Neutrophil (primary cell): ENCODE measurements around the gene GPR180.

Source experiments
- H3K27ac ChIP-seq: fragments of 200-600 bp; sonication (generic); 2 replicates; pipeline ENCODE4 v1.5.1; 2016; ENCODE audit warnings: mild to moderate bottlenecking, moderate library complexity
- H3K27me3 ChIP-seq: fragments of 200-600 bp; sonication (generic); 2 replicates; pipeline ENCODE4 v1.6.0; 2016; ENCODE audit warnings: mild to moderate bottlenecking
- H3K36me3 ChIP-seq: fragments of 200-600 bp; sonication (generic); 2 replicates; pipeline ENCODE4 v1.5.1; 2017
- H3K4me1 ChIP-seq, 2 experiments: fragments of 200-600 bp in 1 of 2; sonication (generic) in 1 of 2; 1 replicate in 1 of 2; 2 replicates in 1 of 2; pipeline versions ENCODE4 v1.5.1 to v1.6.1; 2013 to 2016; ENCODE audit warnings: low read depth in 1 of 2, low read length in 1 of 2, mild to moderate bottlenecking in 1 of 2, moderate library complexity in 1 of 2; ENCODE audit not compliant: control insufficient read depth in 1 of 2, insufficient read depth in 1 of 2
- H3K4me3 ChIP-seq, 2 experiments: fragments of 200-600 bp in 1 of 2; sonication (generic) in 1 of 2; 1 replicate in 1 of 2; 2 replicates in 1 of 2; pipeline ENCODE4 v1.5.1; 2013 to 2016; ENCODE audit warnings: low read depth in 1 of 2, low read length in 1 of 2, mild to moderate bottlenecking in 1 of 2, moderate library complexity in 1 of 2
- H3K9me3 ChIP-seq: fragments of 200-600 bp; sonication (generic); 2 replicates; pipeline ENCODE4 v1.5.1; 2016
- CTCF ChIP-seq: fragments of 200-600 bp; sonication (generic); IDR thresholded peaks from 2 replicates; pipeline ENCODE4 v1.5.1; 2016; ENCODE audit warnings: antibody characterized with exemption

The GPR180 gene

GRCh38 chr13:94557684-94558235, 43.9 kb upstream of the GPR180 start:
- H3K4me1 ChIP-seq: no peaks in the 10 kb centered on the region
- no peaks in the 10 kb centered on the region for H3K36me3 ChIP-seq
- TF ChIP-seq CTCF: no peak
- no peak overlapping the region for H3K4me3 ChIP-seq
- H3K27me3 ChIP-seq: peaks cover 10% of the 10 kb centered on the region
- no peak overlapping the region for H3K27ac ChIP-seq
- H3K9me3 ChIP-seq: no peaks in the 10 kb centered on the region

DNA sequence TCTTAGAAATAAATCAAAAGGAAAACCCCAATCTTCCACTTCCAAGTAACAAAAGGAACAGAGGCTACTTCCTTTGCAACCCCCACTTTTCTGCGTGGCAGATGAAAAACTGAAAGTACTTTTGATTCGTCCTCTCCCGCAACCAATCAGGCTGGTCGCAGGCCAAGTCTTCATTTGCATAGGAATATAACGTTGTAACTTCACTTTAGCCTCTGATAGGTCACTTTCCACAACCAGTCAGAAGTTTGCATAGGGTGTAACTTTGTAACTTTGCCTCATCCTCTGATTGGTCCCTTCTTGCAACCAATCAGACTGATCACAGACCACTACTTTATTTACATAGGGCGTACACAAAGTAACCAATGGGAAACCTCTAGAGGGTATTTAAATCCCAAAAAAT, 42.9 kb upstream of the GPR180 start:
- Histone ChIP-seq H3K4me1 (no peaks in the 10 kb centered on the region), H3K36me3 (no peaks in the 10 kb centered on the region), H3K9me3 (no peaks in the 10 kb centered on the region), H3K4me3 (no peak overlapping the region), H3K27ac (no peak overlapping the region), H3K27me3 (peaks cover under 1% of the 10 kb centered on the region)
- no peak for TF ChIP-seq CTCF

- Histone ChIP-seq H3K4me1 (no peaks in the 10 kb centered on the region), H3K4me3 (no peak overlapping the region), H3K36me3 (no peaks in the 10 kb centered on the region), H3K27me3 (no peaks in the 10 kb centered on the region), H3K9me3 (no peaks in the 10 kb centered on the region), H3K27ac (no peak overlapping the region)
- TF ChIP-seq CTCF: no peak
Observed at GRCh38 chr13:94559222-94559795, 42.3 kb upstream of the GPR180 start.

- Histone ChIP-seq H3K27me3 (no peaks in the 10 kb centered on the region), H3K9me3 (no peaks in the 10 kb centered on the region), H3K36me3 (no peaks in the 10 kb centered on the region), H3K4me1 (no peaks in the 10 kb centered on the region), H3K4me3 (no peak overlapping the region), H3K27ac (no peak overlapping the region)
- no peak for TF ChIP-seq CTCF
Observed at GRCh38 chr13:94560116-94560515, 41.5 kb upstream of the GPR180 start.

- H3K27me3 ChIP-seq: no peaks in the 10 kb centered on the region
- H3K27ac ChIP-seq: no peak overlapping the region
- no peaks in the 10 kb centered on the region for H3K4me1 ChIP-seq
- H3K9me3 ChIP-seq: no peaks in the 10 kb centered on the region
- no peak for TF ChIP-seq CTCF
- no peak overlapping the region for H3K4me3 ChIP-seq
- H3K36me3 ChIP-seq: no peaks in the 10 kb centered on the region
Observed at GRCh38 chr13:94561126-94561525, 40.5 kb upstream of the GPR180 start.
